GM21447 (cell line): ENCODE results near the gene YIF1B.

Experiments
- ATAC-seq: cut with Tn5 transposase; IDR thresholded peaks from one replicate; pipeline ENCODE4 v1.9.1; 2021; ENCODE audit not compliant: unreplicated experiment

Gene YIF1B

GRCh38 chr19:38335949-38336637 is 20.3 kb upstream of the YIF1B start:
- ATAC-seq, result peak; percentile 66

- ATAC-seq, result no peak
Observed at GRCh38 chr19:38333245-38333644, 17.5 kb upstream of the YIF1B start.

GRCh38 chr19:38331728-38332127 is 16.0 kb upstream of the YIF1B start:
- no peak for ATAC-seq

- no peak for ATAC-seq
Observed at GRCh38 chr19:38329651-38330050, 13.9 kb upstream of the YIF1B start.

GRCh38 chr19:38326591-38326990 is 10.8 kb upstream of the YIF1B start:
- no peak for ATAC-seq

GRCh38 chr19:38324431-38324830 is 8.7 kb upstream of the YIF1B start:
- no peak for ATAC-seq

- no peak for ATAC-seq
Observed at GRCh38 chr19:38323291-38323690, 7.5 kb upstream of the YIF1B start.

GRCh38 chr19:38321646-38322196 is 6.0 kb upstream of the YIF1B start:
- no peak for ATAC-seq

GRCh38 chr19:38320969-38321339 is 5.2 kb upstream of the YIF1B start:
- ATAC-seq, result no peak

GRCh38 chr19:38319421-38320258 is 3.9 kb upstream of the YIF1B start, which contains the start of gene KCNK6:
TSS of gene KCNK6 (plus strand) at chr19:38319845. CDS start at chr19:38319951, 106 bp downstream.
- ATAC-seq, result no peak

- ATAC-seq, result no peak
Observed at GRCh38 chr19:38318660-38319059, 2.9 kb upstream of the YIF1B start.

GRCh38 chr19:38317104-38317612 is 1.4 kb upstream of the YIF1B start:
- no peak for ATAC-seq

- ATAC-seq, result peak; percentile 6
Observed at GRCh38 chr19:38316477-38317067, 825 bp upstream of the YIF1B start.

GRCh38 chr19:38310986-38311385 is 4.8 kb downstream of the YIF1B start:
- no peak for ATAC-seq

- no peak for ATAC-seq
Observed at GRCh38 chr19:38310279-38310670, 5.5 kb downstream of the YIF1B start.

GRCh38 chr19:38309615-38310278 is 6.0 kb downstream of the YIF1B start:
- ATAC-seq, result no peak

GRCh38 chr19:38308926-38309614 is 6.7 kb downstream of the YIF1B start:
- no peak for ATAC-seq

- ATAC-seq, result no peak
Observed at GRCh38 chr19:38308006-38308766, 7.6 kb downstream of the YIF1B start.

GRCh38 chr19:38307597-38307996 is 8.2 kb downstream of the YIF1B start:
- no peak for ATAC-seq

- no peak for ATAC-seq
Observed at GRCh38 chr19:38307076-38307475, 8.7 kb downstream of the YIF1B start.
